Cardiac muscle cell (in vitro differentiated cells and primary cell): ENCODE measurements around the gene PBXIP1. TPM values are rescaled to one million over a fixed set of nuclear protein-coding genes. Genes with fewer than 3 reads are reported as not detected.

Source experiments
- DNase-seq, 2 donors: peaks; one replicate each; pipeline versions ENCODE4 v3.0.0 to v3.0.0-alpha.2; 2010 to 2017; ENCODE audit warnings: low read depth in 1 of 2, low spot score in 1 of 2
- H3K27ac ChIP-seq: fragments of 200-600 bp; sonication (generic); 2 replicates; pipeline ENCODE4 v1.5.1; 2016
- H3K27me3 ChIP-seq: fragments of 200-600 bp; sonication (generic); 2 replicates; pipeline ENCODE4 v1.6.0; 2016; ENCODE audit warnings: control low read depth
- H3K36me3 ChIP-seq: fragments of 200-600 bp; sonication (generic); 2 replicates; pipeline ENCODE4 v1.5.1; 2016; ENCODE audit warnings: control low read depth
- H3K4me1 ChIP-seq: fragments of 200-600 bp; sonication (generic); 2 replicates; pipeline ENCODE4 v1.8.1; 2017; ENCODE audit warnings: low read depth, mild to moderate bottlenecking, mixed run types
- H3K4me3 ChIP-seq: fragments of 200-600 bp; sonication (generic); 2 replicates; pipeline ENCODE4 v1.5.1; 2016; ENCODE audit warnings: mild to moderate bottlenecking
- H3K9me3 ChIP-seq: fragments of 200-600 bp; sonication (generic); 2 replicates; pipeline ENCODE4 v1.5.1; 2017; ENCODE audit warnings: low read depth, mild to moderate bottlenecking, control low read depth
- CTCF ChIP-seq: IDR thresholded peaks from 2 replicates; pipeline ENCODE4 v1.5.1; 2012; ENCODE audit warnings: low read depth, mild to moderate bottlenecking, low read length
- polyA plus RNA-seq: library from polyadenylated mRNA; unstranded; fragments of >200 nt; fragmentation: Nextera tagmentation; extraction: Ambion mirVana; gene quantifications from 2 replicates; pipeline ENCODE4 v1.2.1, GENCODE V29; 2016
- total RNA-seq: library from RNA; depleted of rRNA; stranded (reverse); fragments of >200 nt; gene quantifications from 2 replicates; pipeline ENCODE4 v1.2.3, GENCODE V29; 2016

PBXIP1 gene
- total and polyA plus RNA-seq, 2 experiments from 2014 or later = 108 to 161 TPM

- DNase-seq = no peak
- TF ChIP-seq CTCF = no peak
- Histone ChIP-seq H3K36me3 (peaks cover 12% of the 10 kb centered on the region), H3K27me3 (no peaks in the 10 kb centered on the region), H3K9me3 (no peaks in the 10 kb centered on the region), H3K27ac (no peak overlapping the region), H3K4me3 (no peak overlapping the region), H3K4me1 (peaks cover 24% of the 10 kb centered on the region)
Measured at GRCh38 chr1:154967331-154967950, 11.5 kb upstream of the PBXIP1 start.

GRCh38 chr1:154966111-154966510 is 10.2 kb upstream of the PBXIP1 start:
- Histone ChIP-seq H3K27me3 (no peaks in the 10 kb centered on the region), H3K9me3 (no peaks in the 10 kb centered on the region), H3K4me3 (no peak overlapping the region), H3K27ac (no peak overlapping the region), H3K4me1 (peaks cover 21% of the 10 kb centered on the region), H3K36me3 (peaks cover 12% of the 10 kb centered on the region)
- no peak for DNase-seq
- TF ChIP-seq CTCF = no peak

- Histone ChIP-seq H3K27ac (peak overlapping the region; percentile 36), H3K27me3 (no peaks in the 10 kb centered on the region), H3K4me3 (no peak overlapping the region), H3K9me3 (no peaks in the 10 kb centered on the region), H3K4me1 (peaks cover 16% of the 10 kb centered on the region), H3K36me3 (peaks cover 12% of the 10 kb centered on the region)
- no peak for TF ChIP-seq CTCF
- no peak for DNase-seq
Measured at GRCh38 chr1:154964359-154964758, 8.5 kb upstream of the PBXIP1 start.

GRCh38 chr1:154963643-154964042 is 7.7 kb upstream of the PBXIP1 start:
- no peaks in the 10 kb centered on the region for H3K9me3 ChIP-seq
- peaks cover 12% of the 10 kb centered on the region for H3K36me3 ChIP-seq
- peaks cover 12% of the 10 kb centered on the region for H3K4me1 ChIP-seq
- H3K27me3 ChIP-seq = no peaks in the 10 kb centered on the region
- TF ChIP-seq CTCF = no peak
- H3K4me3 ChIP-seq = no peak overlapping the region
- peak overlapping the region; percentile 36 for H3K27ac ChIP-seq
- DNase-seq = no peak

- peaks cover 12% of the 10 kb centered on the region for H3K36me3 ChIP-seq
- TF ChIP-seq CTCF = no peak
- H3K4me3 ChIP-seq = peak overlapping the region; percentile 79
- no peaks in the 10 kb centered on the region for H3K27me3 ChIP-seq
- no peak for DNase-seq
- peak overlapping the region; percentile 99 for H3K27ac ChIP-seq
- no peaks in the 10 kb centered on the region for H3K9me3 ChIP-seq
- peaks cover 12% of the 10 kb centered on the region for H3K4me1 ChIP-seq
Measured at GRCh38 chr1:154962795-154963330, 7.0 kb upstream of the PBXIP1 start.
